Mucosa of gallbladder (tissue), 1 donor: ENCODE data around the gene MAGEB2. TPM values are rescaled to one million over a fixed set of nuclear protein-coding genes. Genes with fewer than 3 reads are reported as not detected.
"Not testable (repeated sequence)": the region's sequence is repeated elsewhere in the genome, so short reads cannot be mapped to it uniquely, and the experiment has no call there.

Experiments
- DNase-seq: peaks from one replicate; pipeline ENCODE4 v3.0.0-alpha.2; 2020; ENCODE audit warnings: low spot score
- total RNA-seq: library from RNA; stranded (reverse); gene quantifications from one replicate; pipeline ENCODE4 v1.2.1, GENCODE V29; 2021
- donor health status: DM: no; HTN: no; CAD: no.

The MAGEB2 gene
- total RNA-seq: not detected

- DNase-seq: no peak
These were observed at the start of gene MAGEB2 for GRCh38 chrX:30215357-30215843. TSS of gene MAGEB2 (plus strand) at chrX:30215563. CDS start at chrX:30218581, 3,018 bp downstream.

GRCh38 chrX:30170900-30171299, 44.5 kb upstream of the MAGEB2 start:
- no peak for DNase-seq

- DNase-seq: no peak
These were observed 34.0 kb upstream of the MAGEB2 start for GRCh38 chrX:30181353-30181752.

- no peak for DNase-seq
These were observed 31.8 kb upstream of the MAGEB2 start for GRCh38 chrX:30183554-30183953.

- no peak for DNase-seq
These were observed 24.9 kb upstream of the MAGEB2 start for GRCh38 chrX:30190426-30190825.

- not testable (repeated sequence) for DNase-seq
These were observed 21.5 kb upstream of the MAGEB2 start for GRCh38 chrX:30193910-30194309.

- no peak for DNase-seq
These were observed 19.0 kb upstream of the MAGEB2 start for GRCh38 chrX:30196322-30196721.

GRCh38 chrX:30212172-30212571, 3.2 kb upstream of the MAGEB2 start:
- no peak for DNase-seq

GRCh38 chrX:30217465-30217864, 2.1 kb downstream of the MAGEB2 start:
- DNase-seq: no peak

GRCh38 chrX:30219372-30219771, 4.0 kb downstream of the MAGEB2 start:
- no peak for DNase-seq

- DNase-seq: no peak
These were observed 5.3 kb downstream of the MAGEB2 start for GRCh38 chrX:30220661-30221060.

GRCh38 chrX:30224536-30224935, 9.2 kb downstream of the MAGEB2 start:
- no peak for DNase-seq

- no peak for DNase-seq
These were observed 13.2 kb downstream of the MAGEB2 start for GRCh38 chrX:30228526-30228925.

GRCh38 chrX:30230395-30230794, 15.0 kb downstream of the MAGEB2 start, which contains the start of gene MAGEB3:
TSS of gene MAGEB3 (plus strand) at chrX:30230657. CDS start at chrX:30235925, 5,268 bp downstream.
- DNase-seq: no peak

- no peak for DNase-seq
These were observed 26.5 kb downstream of the MAGEB2 start, which contains the start of gene MAGEB4 for GRCh38 chrX:30241724-30242415. TSS of gene MAGEB4 (plus strand) at chrX:30242000. CDS start at chrX:30242136, 136 bp downstream.

GRCh38 chrX:30246769-30247489, 31.6 kb downstream of the MAGEB2 start, which contains the start of gene MAGEB1:
TSS of gene MAGEB1 (plus strand) at chrX:30247146. CDS start at chrX:30250494, 3,348 bp downstream.
- no peak for DNase-seq

- DNase-seq: no peak
These were observed 33.5 kb downstream of the MAGEB2 start for GRCh38 chrX:30248854-30249253.

- DNase-seq: no peak
These were observed 37.9 kb downstream of the MAGEB2 start for GRCh38 chrX:30253257-30253656.

GRCh38 chrX:30259927-30260326, 44.6 kb downstream of the MAGEB2 start:
- DNase-seq: no peak

GRCh38 chrX:30261012-30261411, 45.6 kb downstream of the MAGEB2 start:
- no peak for DNase-seq

- DNase-seq: no peak
These were observed 47.4 kb downstream of the MAGEB2 start for GRCh38 chrX:30262763-30263162.
